ENCODE data around the gene HSD3B7.
A peak's percentile ranks its signal among the peaks of the same experiment; 100 is the strongest.
"Not testable (repeated sequence)": the region's sequence is repeated elsewhere in the genome, so short reads cannot be mapped to it uniquely, and the experiment has no call there.

HSD3B7 gene

GRCh38 chr16:30984669-30985400, at the start of gene HSD3B7:
TSS of gene HSD3B7 (plus strand) at chr16:30985207. CDS start at chr16:30985659, 452 bp downstream.
- H3K4me3 ChIP-seq (ENCODE audit: low read depth in 1 of 2, low read length in 2 of 2) = peak within 1 kb of the TSS; percentile 57 to 66
- H3K36me3 ChIP-seq (ENCODE audit: control insufficient read depth in 1 of 2, insufficient read depth in 2 of 2, low read length in 2 of 2) = peaks cover 9 to 43% of the 10 kb centered on the region in 2 donors

GRCh38 chr16:30937692-30938091, 47.3 kb upstream of the HSD3B7 start:
- H3K9me3 ChIP-seq (ENCODE audit: control insufficient read depth in 1 of 2, low read length in 2 of 2) = no peaks in the 10 kb centered on the region
- no peak overlapping the region for H3K4me3 ChIP-seq (ENCODE audit: low read depth in 1 of 2, low read length in 2 of 2)
- H3K27ac ChIP-seq (ENCODE audit: low read length) = no peak overlapping the region
- peaks cover 4 to 20% of the 10 kb centered on the region in 2 donors for H3K4me1 ChIP-seq (ENCODE audit: control insufficient read depth in 1 of 2, insufficient read depth in 2 of 2, low read length in 2 of 2)
- H3K27me3 ChIP-seq (ENCODE audit: low read depth, low read length) = no peaks in the 10 kb centered on the region
- peaks cover 4 to 19% of the 10 kb centered on the region in 2 donors for H3K36me3 ChIP-seq (ENCODE audit: control insufficient read depth in 1 of 2, insufficient read depth in 2 of 2, low read length in 2 of 2)

More at GRCh38 chr16:30984669-30985400, at the start of gene HSD3B7:
- Histone ChIP-seq H3K9me3 (ENCODE audit: control insufficient read depth in 1 of 2, low read length in 2 of 2) (no peaks in the 10 kb centered on the region), H3K4me1 (ENCODE audit: control insufficient read depth in 1 of 2, insufficient read depth in 2 of 2, low read length in 2 of 2) (peaks cover 4 to 13% of the 10 kb centered on the region in 2 donors), H3K27me3 (ENCODE audit: low read depth, low read length) (no peaks in the 10 kb centered on the region), H3K27ac (ENCODE audit: low read length) (peak within 1 kb of the TSS; percentile 21)

GRCh38 chr16:30939571-30939970, 45.4 kb upstream of the HSD3B7 start:
- Histone ChIP-seq H3K36me3 (ENCODE audit: control insufficient read depth in 1 of 2, insufficient read depth in 2 of 2, low read length in 2 of 2) (peaks cover 7 to 27% of the 10 kb centered on the region in 2 donors), H3K4me1 (ENCODE audit: control insufficient read depth in 1 of 2, insufficient read depth in 2 of 2, low read length in 2 of 2) (peaks cover 4 to 20% of the 10 kb centered on the region in 2 donors)
- H3K4me3 ChIP-seq (ENCODE audit: low read depth in 1 of 2, low read length in 2 of 2); H3K27me3 ChIP-seq (ENCODE audit: low read depth, low read length); H3K9me3 ChIP-seq (ENCODE audit: control insufficient read depth in 1 of 2, low read length in 2 of 2); H3K27ac ChIP-seq (ENCODE audit: low read length): not testable (repeated sequence)

GRCh38 chr16:30941600-30942425, 43.2 kb upstream of the HSD3B7 start:
- H3K27ac ChIP-seq (ENCODE audit: low read length) = no peak overlapping the region
- H3K9me3 ChIP-seq (ENCODE audit: control insufficient read depth in 1 of 2, low read length in 2 of 2) = no peaks in the 10 kb centered on the region
- peaks cover 4 to 20% of the 10 kb centered on the region in 2 donors for H3K4me1 ChIP-seq (ENCODE audit: control insufficient read depth in 1 of 2, insufficient read depth in 2 of 2, low read length in 2 of 2)
- peak overlapping the region in 1 of 2 donors; percentile 3 for H3K4me3 ChIP-seq (ENCODE audit: low read depth in 1 of 2, low read length in 2 of 2)
- H3K36me3 ChIP-seq (ENCODE audit: control insufficient read depth in 1 of 2, insufficient read depth in 2 of 2, low read length in 2 of 2) = peaks cover 9 to 24% of the 10 kb centered on the region in 2 donors
- H3K27me3 ChIP-seq (ENCODE audit: low read depth, low read length) = no peaks in the 10 kb centered on the region

GRCh38 chr16:30942426-30942806, 42.6 kb upstream of the HSD3B7 start:
- Histone ChIP-seq H3K27ac (ENCODE audit: low read length) (no peak overlapping the region), H3K36me3 (ENCODE audit: control insufficient read depth in 1 of 2, insufficient read depth in 2 of 2, low read length in 2 of 2) (peaks cover 6 to 26% of the 10 kb centered on the region in 2 donors), H3K27me3 (ENCODE audit: low read depth, low read length) (no peaks in the 10 kb centered on the region), H3K9me3 (ENCODE audit: control insufficient read depth in 1 of 2, low read length in 2 of 2) (no peaks in the 10 kb centered on the region), H3K4me1 (ENCODE audit: control insufficient read depth in 1 of 2, insufficient read depth in 2 of 2, low read length in 2 of 2) (peaks cover 4 to 19% of the 10 kb centered on the region in 2 donors), H3K4me3 (ENCODE audit: low read depth in 1 of 2, low read length in 2 of 2) (peak overlapping the region in 1 of 2 donors; percentile 3)

GRCh38 chr16:30944352-30944751, 40.7 kb upstream of the HSD3B7 start:
- Histone ChIP-seq H3K36me3 (ENCODE audit: control insufficient read depth in 1 of 2, insufficient read depth in 2 of 2, low read length in 2 of 2) (peaks cover 6 to 26% of the 10 kb centered on the region in 2 donors), H3K4me1 (ENCODE audit: control insufficient read depth in 1 of 2, insufficient read depth in 2 of 2, low read length in 2 of 2) (peaks cover 4 to 9% of the 10 kb centered on the region in 2 donors)

GRCh38 chr16:30946671-30947540, 38.1 kb upstream of the HSD3B7 start:
- H3K36me3 ChIP-seq (ENCODE audit: control insufficient read depth in 1 of 2, insufficient read depth in 2 of 2, low read length in 2 of 2) = peaks cover 6 to 23% of the 10 kb centered on the region in 2 donors
- no peaks in the 10 kb centered on the region for H3K9me3 ChIP-seq (ENCODE audit: control insufficient read depth in 1 of 2, low read length in 2 of 2)
- no peaks in the 10 kb centered on the region for H3K27me3 ChIP-seq (ENCODE audit: low read depth, low read length)
- H3K4me1 ChIP-seq (ENCODE audit: control insufficient read depth in 1 of 2, insufficient read depth in 2 of 2, low read length in 2 of 2) = peaks cover 8 to 29% of the 10 kb centered on the region in 2 donors
- no peak overlapping the region for H3K27ac ChIP-seq (ENCODE audit: low read length)
- H3K4me3 ChIP-seq (ENCODE audit: low read depth in 1 of 2, low read length in 2 of 2) = no peak overlapping the region

More at GRCh38 chr16:30944352-30944751, 40.7 kb upstream of the HSD3B7 start:
- no peaks in the 10 kb centered on the region for H3K9me3 ChIP-seq (ENCODE audit: control insufficient read depth in 1 of 2, low read length in 2 of 2)
- no peak overlapping the region for H3K4me3 ChIP-seq (ENCODE audit: low read depth in 1 of 2, low read length in 2 of 2)
- no peak overlapping the region for H3K27ac ChIP-seq (ENCODE audit: low read length)
- no peaks in the 10 kb centered on the region for H3K27me3 ChIP-seq (ENCODE audit: low read depth, low read length)

GRCh38 chr16:30947541-30947858, 37.5 kb upstream of the HSD3B7 start:
- H3K4me3 ChIP-seq (ENCODE audit: low read depth in 1 of 2, low read length in 2 of 2) = peak overlapping the region in 1 of 2 donors; percentile 93
- no peak overlapping the region for H3K27ac ChIP-seq (ENCODE audit: low read length)
- no peaks in the 10 kb centered on the region for H3K27me3 ChIP-seq (ENCODE audit: low read depth, low read length)

GRCh38 chr16:30947859-30948666, 36.9 kb upstream of the HSD3B7 start:
- Histone ChIP-seq H3K36me3 (ENCODE audit: control insufficient read depth in 1 of 2, insufficient read depth in 2 of 2, low read length in 2 of 2) (peaks cover 6 to 13% of the 10 kb centered on the region in 2 donors), H3K4me3 (ENCODE audit: low read depth in 1 of 2, low read length in 2 of 2) (peak overlapping the region; percentile 82 to 93), H3K9me3 (ENCODE audit: control insufficient read depth in 1 of 2, low read length in 2 of 2) (no peaks in the 10 kb centered on the region)

More at GRCh38 chr16:30947541-30947858, 37.5 kb upstream of the HSD3B7 start:
- peaks cover 8 to 27% of the 10 kb centered on the region in 2 donors for H3K4me1 ChIP-seq (ENCODE audit: control insufficient read depth in 1 of 2, insufficient read depth in 2 of 2, low read length in 2 of 2)
- H3K9me3 ChIP-seq (ENCODE audit: control insufficient read depth in 1 of 2, low read length in 2 of 2) = no peaks in the 10 kb centered on the region
- H3K36me3 ChIP-seq (ENCODE audit: control insufficient read depth in 1 of 2, insufficient read depth in 2 of 2, low read length in 2 of 2) = peaks cover 6 to 19% of the 10 kb centered on the region in 2 donors

More at GRCh38 chr16:30947859-30948666, 36.9 kb upstream of the HSD3B7 start:
- Histone ChIP-seq H3K4me1 (ENCODE audit: control insufficient read depth in 1 of 2, insufficient read depth in 2 of 2, low read length in 2 of 2) (peaks cover 8 to 31% of the 10 kb centered on the region in 2 donors), H3K27ac (ENCODE audit: low read length) (peak overlapping the region; percentile 72), H3K27me3 (ENCODE audit: low read depth, low read length) (no peaks in the 10 kb centered on the region)
